GM19193 (cell line): Measurements from ENCODE around the gene PVR.

Experiments used
- POLR2A ChIP-seq: IDR thresholded peaks from 4 replicates; pipeline ENCODE4 v1.6.1; 2011; ENCODE audit not compliant: insufficient read depth, insufficient read length; ENCODE audit errors: extremely low read depth

The PVR gene

GRCh38 chr19:44696939-44697669, 53.4 kb downstream of the PVR start:
- TF ChIP-seq POLR2A = no peak

DNA sequence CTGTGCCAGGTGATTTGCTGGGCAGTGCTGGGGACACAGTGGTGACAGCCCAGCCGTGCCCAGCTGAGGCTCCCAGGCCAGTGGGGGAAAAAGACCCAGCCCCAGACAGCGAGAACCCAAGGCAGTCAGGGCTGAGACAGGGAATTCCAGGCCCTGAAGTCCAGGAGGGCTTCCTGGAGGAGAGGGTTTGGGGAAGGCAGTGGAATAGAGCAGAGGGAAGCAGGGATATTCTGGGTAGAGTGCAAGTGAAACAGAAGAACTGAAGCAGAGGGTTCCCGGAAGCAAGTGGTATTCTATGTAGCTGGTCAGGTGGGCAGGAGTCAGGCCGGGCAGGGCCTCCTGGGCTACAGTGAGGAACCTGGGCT, 53.9 kb downstream of the PVR start:
- no peak for TF ChIP-seq POLR2A

GRCh38 chr19:44698492-44699201, 54.9 kb downstream of the PVR start, which contains the start of gene CEACAM16:
TSS of gene CEACAM16 (plus strand) at chr19:44699151. CDS start at chr19:44701457, 2,306 bp downstream.
- no peak for TF ChIP-seq POLR2A

- TF ChIP-seq POLR2A = no peak
These were observed 56.8 kb downstream of the PVR start for GRCh38 chr19:44700547-44700946.

DNA sequence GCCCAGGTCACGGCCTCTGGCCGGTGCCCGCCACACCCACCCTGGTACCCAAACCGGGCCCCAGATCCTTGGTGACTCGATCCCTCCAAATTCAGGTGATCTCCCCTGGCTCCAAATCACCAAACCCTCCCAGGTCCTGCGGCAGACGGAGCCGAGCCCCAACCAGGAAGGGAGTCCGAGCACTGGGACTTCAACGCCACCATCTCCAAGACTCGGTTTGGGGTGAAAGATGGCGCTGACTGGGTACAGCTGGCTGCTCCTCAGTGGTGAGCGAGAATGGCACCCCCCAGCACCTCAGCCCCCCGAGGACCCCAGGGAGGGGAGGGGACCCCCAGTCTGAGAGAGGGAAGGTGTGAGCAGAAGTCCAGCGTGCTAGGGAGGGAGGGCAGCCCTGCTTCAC, 57.5 kb downstream of the PVR start:
- no peak for TF ChIP-seq POLR2A

DNA sequence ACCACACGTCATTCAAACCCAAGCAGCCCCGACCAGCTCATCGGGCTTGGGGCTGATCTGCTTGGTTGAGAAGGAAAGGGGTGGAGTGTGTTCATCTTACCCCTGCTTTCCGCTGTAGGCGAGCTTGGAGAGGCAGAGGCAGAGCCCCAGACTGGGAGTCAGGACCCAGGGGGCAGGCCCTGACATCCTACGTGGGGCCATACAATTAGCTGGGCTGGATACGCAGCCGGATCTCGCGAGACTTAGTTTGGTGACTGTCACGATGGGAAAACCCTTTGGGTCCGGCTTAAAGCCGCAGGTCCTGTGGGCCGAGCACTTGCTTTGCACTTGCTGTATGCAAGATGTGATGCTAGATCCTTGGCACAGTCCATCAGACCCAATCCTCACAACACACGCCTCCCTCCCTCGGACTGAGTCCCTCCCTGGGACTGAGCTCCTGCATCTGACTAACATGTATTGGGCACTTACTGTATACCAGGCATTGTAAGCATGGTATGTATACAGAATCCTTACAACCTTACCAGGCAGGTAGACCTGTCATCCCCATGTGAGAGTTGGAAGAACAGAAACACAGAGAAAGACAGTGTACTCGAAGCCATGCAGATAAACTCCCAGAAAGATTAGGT, 59.0 kb downstream of the PVR start:
- TF ChIP-seq POLR2A = no peak

DNA sequence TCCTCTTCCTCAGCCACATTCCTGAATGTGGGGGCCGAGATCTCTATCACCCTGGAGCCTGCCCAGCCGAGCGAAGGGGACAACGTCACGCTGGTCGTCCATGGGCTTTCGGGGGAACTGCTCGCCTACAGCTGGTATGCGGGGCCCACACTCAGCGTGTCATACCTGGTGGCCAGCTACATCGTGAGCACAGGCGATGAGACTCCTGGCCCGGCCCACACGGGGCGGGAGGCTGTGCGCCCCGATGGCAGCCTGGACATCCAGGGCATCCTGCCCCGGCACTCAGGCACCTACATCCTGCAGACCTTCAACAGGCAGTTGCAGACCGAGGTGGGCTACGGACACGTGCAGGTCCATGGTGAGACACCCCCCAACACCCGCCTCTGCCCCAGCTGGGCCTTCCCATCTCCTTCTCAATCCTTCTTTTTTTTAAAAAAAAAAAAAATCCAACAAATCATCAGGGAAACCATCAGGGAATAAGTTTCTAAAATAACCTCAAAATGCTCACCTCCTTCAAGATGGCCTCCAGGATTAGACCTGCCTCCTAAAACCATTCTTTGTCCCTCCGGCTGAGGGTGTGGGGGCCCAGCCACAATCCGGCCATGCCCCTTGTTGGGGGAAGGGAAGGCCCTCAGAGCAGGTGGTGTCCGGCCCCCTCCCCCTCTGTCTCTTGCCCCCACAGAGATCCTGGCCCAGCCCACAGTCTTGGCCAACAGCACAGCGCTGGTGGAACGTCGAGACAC, 59.8 kb downstream of the PVR start:
- TF ChIP-seq POLR2A = no peak

DNA sequence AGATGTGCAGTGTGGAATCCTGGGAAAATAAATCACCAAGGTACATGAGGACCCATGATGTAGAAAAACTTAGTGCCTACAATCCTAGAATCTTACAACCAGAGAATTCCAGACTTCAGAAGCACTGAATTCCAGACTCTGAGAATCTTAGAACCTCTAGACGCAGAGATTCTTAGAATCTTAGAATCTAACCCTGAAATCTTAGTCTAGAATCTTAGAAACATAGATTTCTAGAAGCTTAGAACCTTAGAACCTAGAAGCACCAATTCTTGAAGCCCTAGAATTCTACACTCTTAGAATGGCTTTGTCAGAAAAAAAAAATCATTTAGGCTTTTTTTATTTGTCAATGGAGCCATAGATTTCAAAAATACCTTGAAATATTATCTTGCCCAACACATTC, 61.3 kb downstream of the PVR start:
- no peak for TF ChIP-seq POLR2A

DNA sequence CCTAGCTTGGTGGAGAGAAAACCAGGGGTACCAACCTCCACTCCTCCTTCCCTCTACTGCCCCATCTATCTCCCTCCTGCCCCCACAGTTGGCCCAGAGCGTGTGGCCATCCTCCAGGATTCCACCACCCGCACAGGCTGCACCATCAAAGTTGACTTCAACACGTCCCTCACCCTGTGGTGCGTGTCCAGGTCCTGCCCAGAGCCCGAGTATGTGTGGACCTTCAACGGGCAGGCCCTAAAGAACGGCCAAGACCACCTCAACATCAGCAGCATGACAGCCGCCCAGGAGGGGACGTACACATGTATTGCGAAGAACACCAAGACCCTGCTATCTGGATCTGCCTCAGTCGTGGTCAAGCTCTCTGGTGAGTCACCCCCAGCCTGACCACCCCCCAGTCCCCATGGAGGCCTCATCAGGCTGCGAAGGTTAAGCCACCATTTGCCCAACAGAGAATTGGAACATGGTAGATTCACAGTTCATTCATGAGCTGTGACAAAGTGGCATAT, 61.8 kb downstream of the PVR start:
- no peak for TF ChIP-seq POLR2A

- TF ChIP-seq POLR2A = no peak
These were observed 63.0 kb downstream of the PVR start for GRCh38 chr19:44706506-44707236.

DNA sequence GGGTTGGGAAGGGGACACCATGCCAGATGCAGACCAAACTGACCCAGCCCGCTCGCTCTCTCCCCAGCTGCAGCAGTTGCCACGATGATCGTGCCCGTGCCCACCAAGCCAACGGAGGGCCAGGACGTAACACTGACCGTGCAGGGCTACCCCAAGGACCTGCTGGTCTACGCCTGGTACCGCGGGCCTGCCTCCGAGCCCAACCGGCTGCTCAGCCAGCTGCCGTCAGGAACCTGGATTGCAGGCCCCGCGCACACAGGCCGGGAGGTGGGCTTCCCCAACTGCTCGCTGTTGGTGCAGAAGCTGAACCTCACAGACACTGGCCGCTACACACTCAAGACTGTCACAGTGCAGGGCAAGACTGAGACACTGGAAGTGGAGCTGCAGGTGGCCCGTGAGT, 64.1 kb downstream of the PVR start:
- no peak for TF ChIP-seq POLR2A

GRCh38 chr19:44708940-44709339, 65.2 kb downstream of the PVR start:
- no peak for TF ChIP-seq POLR2A

GRCh38 chr19:44710483-44710882, 66.8 kb downstream of the PVR start:
- TF ChIP-seq POLR2A = no peak

DNA sequence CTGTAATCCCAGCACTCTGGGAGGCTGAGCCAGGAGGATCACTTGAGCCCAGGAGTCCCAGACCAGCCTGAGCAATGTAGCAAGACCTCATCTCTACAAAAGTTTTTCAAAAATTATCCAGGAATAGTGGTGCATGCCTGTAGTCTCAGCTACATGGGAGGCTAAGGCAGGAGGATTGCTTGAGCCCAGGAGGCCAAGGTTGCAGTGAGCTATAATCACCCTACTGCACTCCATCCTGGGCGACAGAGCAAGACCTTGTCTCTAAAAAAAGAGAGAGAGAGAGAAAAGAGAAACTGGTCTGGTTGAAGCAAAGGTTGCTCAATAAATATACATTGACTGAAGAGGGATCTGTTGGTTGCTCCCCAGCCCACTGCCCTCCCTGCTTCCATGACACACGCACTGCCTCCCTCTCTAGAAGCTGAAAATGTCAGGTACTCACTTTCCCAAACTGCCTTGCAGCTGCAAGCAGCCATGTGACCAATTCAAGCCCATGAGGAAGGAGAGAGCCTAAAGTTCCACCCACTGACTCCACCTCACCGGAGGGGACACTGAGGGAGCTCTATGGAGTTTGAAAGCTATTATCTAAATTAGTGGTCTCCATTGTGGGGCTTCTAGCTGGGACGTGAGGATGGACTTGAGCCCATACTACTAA, 69.3 kb downstream of the PVR start:
- TF ChIP-seq POLR2A = no peak
